PC-3 (cell line): ENCODE measurements around the gene RNF123.

ENCODE experiments used
- CTCF ChIP-seq: fragments of 300-600 bp; sonication (generic); conservative IDR thresholded peaks from 2 replicates; pipeline ENCODE4 v1.5.1; 2017; ENCODE audit warnings: antibody characterized with exemption, low read depth, mild to moderate bottlenecking, low read length
- EZH2 ChIP-seq: fragments of 300-600 bp; sonication (generic); IDR thresholded peaks from one replicate; pipeline ENCODE4 v1.6.1; 2017; ENCODE audit warnings: antibody characterized with exemption, mild to moderate bottlenecking, low read length; ENCODE audit not compliant: unreplicated experiment
- EZH2phosphoT487 ChIP-seq: fragments of 300-600 bp; sonication (generic); IDR thresholded peaks from 2 replicates; pipeline ENCODE4 v1.6.1; 2018; ENCODE audit warnings: mild to moderate bottlenecking, antibody characterized with exemption, low read length, borderline replicate concordance

- TF ChIP-seq EZH2phosphoT487 (no peak), CTCF (no peak), EZH2 (no peak)
Observed at GRCh38 chr3:49705390-49705960, 16.1 kb downstream of the RNF123 start.
